ENCODE results near the gene TRIM46.

GRCh38 chr1:155166051-155166470 lies 7.6 kb upstream of the TRIM46 start:
- TF ChIP-seq STAT5B (CRISPR knock-in tag; IDR thresholded peaks at IDR 0.05): no peak
- TF ChIP-seq CBX8 (IDR thresholded peaks at IDR 0.05; ENCODE audit: borderline replicate concordance, extremely low read depth, low read depth, low read length, poor library complexity, severe bottlenecking): no peak
- TF ChIP-seq CTCF (IDR thresholded peaks at IDR 0.05 in 2 of 3, conservative IDR thresholded peaks at IDR 0.05 in 1 of 3; ENCODE audit: insufficient read depth in 2 of 3, low read depth in 1 of 3, low read length in 3 of 3): no peak
